Natural killer cell (primary cell): ENCODE measurements around the gene EPHB2. TPM values are rescaled to one million over a fixed set of nuclear protein-coding genes. Genes with fewer than 3 reads are reported as not detected.

Experiments used
- ATAC-seq, 3 donors: fragments of 150-1000 bp in 2 of 3; fragments of 200-7000 bp in 1 of 3; cut with Tn5 transposase; 1 replicate in 1 of 3; 2 replicates in 2 of 3; pipeline ENCODE4 v1.10.0; 2021; ENCODE audit warnings: mild to moderate bottlenecking in 2 of 3, moderate library complexity in 2 of 3
- DNase-seq, 2 donors: peaks; one replicate each; pipeline versions ENCODE4 v3.0.0 to v3.0.0-alpha.2; 2013 to 2021; ENCODE audit warnings: mixed read lengths in 1 of 2
- H3K27ac ChIP-seq: one replicate; pipeline ENCODE4 v1.5.1; 2013; ENCODE audit warnings: mild to moderate bottlenecking, low read length
- H3K27me3 ChIP-seq: one replicate; pipeline ENCODE4 v1.6.1; 2013; ENCODE audit warnings: low read length; ENCODE audit not compliant: control insufficient read depth, insufficient read depth
- H3K36me3 ChIP-seq: one replicate; pipeline ENCODE4 v1.6.1; 2013; ENCODE audit warnings: low read length; ENCODE audit not compliant: control insufficient read depth, insufficient read depth
- H3K4me1 ChIP-seq: one replicate; pipeline ENCODE4 v1.6.1; 2013; ENCODE audit warnings: low read length; ENCODE audit not compliant: control insufficient read depth, insufficient read depth
- H3K4me3 ChIP-seq: one replicate; pipeline ENCODE4 v1.5.1; 2013; ENCODE audit warnings: low read length
- H3K9me3 ChIP-seq: one replicate; pipeline ENCODE4 v1.6.1; 2013; ENCODE audit warnings: low read length; ENCODE audit not compliant: control insufficient read depth, insufficient read depth
- H3K27ac Mint-ChIP-seq, 2 donors: one replicate each; pipeline ENCODE4 v1.8.0; 2022; ENCODE audit warnings: mild to moderate bottlenecking in 2 of 2, mixed read lengths in 2 of 2, moderate library complexity in 1 of 2
- H3K27me3 Mint-ChIP-seq, 2 donors: one replicate each; pipeline ENCODE4 v1.8.0; 2022; ENCODE audit warnings: low read depth in 2 of 2, mixed read lengths in 2 of 2
- H3K36me3 Mint-ChIP-seq: one replicate; pipeline ENCODE4 v1.8.0; 2022; ENCODE audit warnings: mixed read lengths
- H3K4me1 Mint-ChIP-seq, 2 donors: one replicate each; pipeline ENCODE4 v1.8.0; 2022; ENCODE audit warnings: mixed read lengths in 2 of 2
- H3K4me3 Mint-ChIP-seq: one replicate; pipeline ENCODE4 v1.8.0; 2022; ENCODE audit warnings: mild to moderate bottlenecking, moderate library complexity, mixed read lengths
- H3K9me3 Mint-ChIP-seq, 2 donors: one replicate each; pipeline ENCODE4 v1.8.0; 2022; ENCODE audit warnings: mixed read lengths in 2 of 2
- WGBS: methylation state at CpG from one replicate; pipeline ENCODE4 v1.1.7; 2013; ENCODE audit warnings: missing lambda C conversion rate; ENCODE audit not compliant: insufficient coverage; 5-methylcytosine and 5-hydroxymethylcytosine counted together
- intact Hi-C: fragments of 100-400 bp; cut with micrococcal nuclease; formaldehyde crosslinking; loops from one replicate; pipeline ENCODE4 v1.14.2; 2022
- total RNA-seq, 4 donors: library from RNA; stranded (reverse); fragments of 120-200 nt in 1 of 4; gene quantifications; one replicate each; pipeline versions ENCODE4 v1.2.3 to v1.2.4, GENCODE V29; 2013 to 2022
- TF ChIP-seq, protein P1 (sequence below): fragments of 200-600 bp; IDR thresholded peaks from one replicate; pipeline ENCODE4 v1.8.0; 2022; ENCODE audit warnings: antibody characterized with exemption

EPHB2 gene
- total RNA-seq, 3 donors from 2014 or later (not counting 1 experiment from before 2014, with no cell fraction given), result 0.14 to 0.23 TPM; not detected in 1

DNA sequence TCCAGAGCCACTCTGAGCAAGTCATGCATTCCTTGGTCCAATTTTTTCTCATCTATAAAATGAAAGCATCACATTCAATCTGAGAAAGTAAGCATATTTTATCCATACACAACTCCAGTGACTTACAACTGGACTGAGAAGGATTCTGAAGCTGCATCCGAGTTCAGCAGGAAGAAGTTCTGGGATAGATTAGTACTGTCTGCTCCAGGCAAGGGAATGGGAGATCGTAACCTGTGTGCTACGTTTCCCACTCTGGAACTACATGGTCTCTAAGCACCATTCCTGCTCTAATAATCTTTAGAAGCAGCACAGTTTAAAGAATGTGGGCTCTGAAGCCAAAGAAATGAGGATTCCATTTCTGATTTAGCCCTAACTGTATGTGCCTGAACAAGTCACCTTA, 182.7 kb downstream of the EPHB2 start:
- DNase-seq, result no peak
- WGBS, result 67% methylated on average over 3 of the region's 3 CpGs
- H3K4me3 ChIP-seq, result no peak overlapping the region
- intact Hi-C loops, result no loop called here
- H3K27ac ChIP-seq, result no peak overlapping the region
- Mint-ChIP-seq H3K4me1 (peaks cover 5 to 16% of the 10 kb centered on the region in 2 donors), H3K36me3 (no peaks in the 10 kb centered on the region), H3K27ac (no peak overlapping the region), H3K4me3 (no peak overlapping the region), H3K9me3 (no peaks in the 10 kb centered on the region), H3K27me3 (peaks cover 5 to 9% of the 10 kb centered on the region in 2 donors)
- H3K36me3 ChIP-seq, result no peaks in the 10 kb centered on the region
- no peaks in the 10 kb centered on the region for H3K9me3 ChIP-seq
- TF ChIP-seq, protein P1, sequence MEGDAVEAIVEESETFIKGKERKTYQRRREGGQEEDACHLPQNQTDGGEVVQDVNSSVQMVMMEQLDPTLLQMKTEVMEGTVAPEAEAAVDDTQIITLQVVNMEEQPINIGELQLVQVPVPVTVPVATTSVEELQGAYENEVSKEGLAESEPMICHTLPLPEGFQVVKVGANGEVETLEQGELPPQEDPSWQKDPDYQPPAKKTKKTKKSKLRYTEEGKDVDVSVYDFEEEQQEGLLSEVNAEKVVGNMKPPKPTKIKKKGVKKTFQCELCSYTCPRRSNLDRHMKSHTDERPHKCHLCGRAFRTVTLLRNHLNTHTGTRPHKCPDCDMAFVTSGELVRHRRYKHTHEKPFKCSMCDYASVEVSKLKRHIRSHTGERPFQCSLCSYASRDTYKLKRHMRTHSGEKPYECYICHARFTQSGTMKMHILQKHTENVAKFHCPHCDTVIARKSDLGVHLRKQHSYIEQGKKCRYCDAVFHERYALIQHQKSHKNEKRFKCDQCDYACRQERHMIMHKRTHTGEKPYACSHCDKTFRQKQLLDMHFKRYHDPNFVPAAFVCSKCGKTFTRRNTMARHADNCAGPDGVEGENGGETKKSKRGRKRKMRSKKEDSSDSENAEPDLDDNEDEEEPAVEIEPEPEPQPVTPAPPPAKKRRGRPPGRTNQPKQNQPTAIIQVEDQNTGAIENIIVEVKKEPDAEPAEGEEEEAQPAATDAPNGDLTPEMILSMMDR, result no peak
- no peak for ATAC-seq
- H3K27me3 ChIP-seq, result no peaks in the 10 kb centered on the region
- no peaks in the 10 kb centered on the region for H3K4me1 ChIP-seq

- peaks cover 0 to 5% of the 10 kb centered on the region in 2 donors for H3K4me1 Mint-ChIP-seq
- Histone ChIP-seq H3K36me3 (no peaks in the 10 kb centered on the region), H3K4me3 (no peak overlapping the region), H3K27me3 (no peaks in the 10 kb centered on the region), H3K4me1 (no peaks in the 10 kb centered on the region), H3K27ac (no peak overlapping the region), H3K9me3 (no peaks in the 10 kb centered on the region)
- intact Hi-C loops, result no loop called here
- no peak for DNase-seq
- WGBS, result 82% methylated on average over 8 of the region's 9 CpGs
- no peak for ATAC-seq
- peaks cover 8 to 10% of the 10 kb centered on the region in 2 donors for H3K27me3 Mint-ChIP-seq
- no peak overlapping the region for H3K27ac Mint-ChIP-seq
- no peaks in the 10 kb centered on the region for H3K36me3 Mint-ChIP-seq
- no peak overlapping the region for H3K4me3 Mint-ChIP-seq
- H3K9me3 Mint-ChIP-seq, result no peaks in the 10 kb centered on the region
- TF ChIP-seq, protein P1, result no peak
These were observed 184.7 kb downstream of the EPHB2 start for GRCh38 chr1:22895357-22895756.

GRCh38 chr1:22896184-22896583, 185.5 kb downstream of the EPHB2 start:
- H3K27me3 ChIP-seq, result no peaks in the 10 kb centered on the region
- no peak overlapping the region for H3K4me3 ChIP-seq
- DNase-seq, result no peak
- Mint-ChIP-seq H3K4me1 (peaks cover 0 to 5% of the 10 kb centered on the region in 2 donors), H3K4me3 (no peak overlapping the region), H3K27ac (no peak overlapping the region), H3K36me3 (no peaks in the 10 kb centered on the region), H3K27me3 (peaks cover 8 to 10% of the 10 kb centered on the region in 2 donors), H3K9me3 (no peaks in the 10 kb centered on the region)
- no peak for ATAC-seq
- H3K9me3 ChIP-seq, result no peaks in the 10 kb centered on the region
- H3K4me1 ChIP-seq, result no peaks in the 10 kb centered on the region
- no peak overlapping the region for H3K27ac ChIP-seq
- TF ChIP-seq, protein P1, result no peak
- H3K36me3 ChIP-seq, result no peaks in the 10 kb centered on the region
- intact Hi-C loops, result no loop called here
- 90% methylated on average over 7 of the region's 7 CpGs for WGBS

DNA sequence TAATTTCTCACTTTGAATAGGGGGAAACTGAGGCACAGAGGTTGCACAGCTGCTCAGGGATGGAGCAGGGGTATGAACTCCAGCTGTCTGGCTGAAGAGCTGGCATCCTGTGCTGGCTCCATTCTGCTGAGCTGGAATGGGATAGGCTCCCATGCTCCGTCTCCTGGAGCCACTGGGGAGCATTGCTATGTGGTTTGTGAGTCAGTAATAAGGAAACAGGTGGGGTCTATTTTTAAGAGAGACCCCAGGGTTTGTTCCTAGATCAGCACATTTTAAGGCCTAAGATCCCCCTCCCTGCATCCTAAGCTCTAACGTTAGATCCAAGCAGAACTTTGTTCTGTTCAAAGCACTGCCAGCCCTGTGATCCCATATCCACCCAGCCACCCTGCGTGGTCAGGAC, 189.8 kb downstream of the EPHB2 start:
- WGBS, result 66% methylated on average over 3 of the region's 3 CpGs

More for the DNA sequence above, 189.8 kb downstream of the EPHB2 start:
- Mint-ChIP-seq H3K27me3 (peaks cover 7 to 22% of the 10 kb centered on the region in 2 donors), H3K4me1 (peaks cover 0 to 5% of the 10 kb centered on the region in 2 donors), H3K27ac (no peak overlapping the region), H3K36me3 (no peaks in the 10 kb centered on the region), H3K9me3 (no peaks in the 10 kb centered on the region), H3K4me3 (no peak overlapping the region)
- ATAC-seq, result no peak
- Histone ChIP-seq H3K27ac (no peak overlapping the region), H3K4me1 (no peaks in the 10 kb centered on the region), H3K4me3 (no peak overlapping the region), H3K9me3 (no peaks in the 10 kb centered on the region), H3K27me3 (no peaks in the 10 kb centered on the region), H3K36me3 (no peaks in the 10 kb centered on the region)
- DNase-seq, result no peak
- intact Hi-C loops, result no loop called here
- TF ChIP-seq, protein P1, result no peak
